SK-N-SH (cell line): ENCODE data around the gene INSYN1.

Source experiments
- RFX5 ChIP-seq: IDR thresholded peaks from 2 replicates; pipeline ENCODE4 v1.6.1; 2012; ENCODE audit warnings: mild to moderate bottlenecking, improper control_type of control experiment, low read length
- TAF1 ChIP-seq: IDR thresholded peaks from 2 replicates; pipeline ENCODE4 v1.6.1; 2012; ENCODE audit warnings: low read depth, mild to moderate bottlenecking, low read length, moderate library complexity, borderline replicate concordance
- TF ChIP-seq, protein P1 (sequence below): fragments of 200-600 bp; sonication (generic); IDR thresholded peaks from 2 replicates; pipeline ENCODE4 v1.6.1; 2017; ENCODE audit warnings: antibody characterized with exemption, mild to moderate bottlenecking, moderate library complexity

DNA sequence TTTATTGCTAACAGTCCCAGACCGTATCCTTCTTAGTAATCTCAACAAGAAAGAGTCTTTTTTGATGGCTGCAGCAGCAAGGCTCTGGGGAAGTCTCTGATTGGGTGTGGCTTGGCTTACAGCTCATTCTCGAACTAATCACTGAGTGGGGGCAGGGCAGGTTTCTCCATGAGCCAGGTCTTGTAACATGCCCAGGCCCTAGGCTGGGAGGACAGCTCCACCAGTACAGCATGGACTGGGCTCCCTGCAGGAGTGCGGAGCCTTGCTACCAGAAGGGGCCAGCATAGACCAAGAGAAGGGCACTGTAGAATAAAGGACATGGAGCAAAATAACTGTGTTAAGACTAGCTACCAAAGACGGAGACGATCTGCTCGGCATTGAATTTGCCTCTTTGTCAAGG lies 61.8 kb downstream of the INSYN1 start:
- no peak for TF ChIP-seq TAF1
- TF ChIP-seq, protein P1, sequence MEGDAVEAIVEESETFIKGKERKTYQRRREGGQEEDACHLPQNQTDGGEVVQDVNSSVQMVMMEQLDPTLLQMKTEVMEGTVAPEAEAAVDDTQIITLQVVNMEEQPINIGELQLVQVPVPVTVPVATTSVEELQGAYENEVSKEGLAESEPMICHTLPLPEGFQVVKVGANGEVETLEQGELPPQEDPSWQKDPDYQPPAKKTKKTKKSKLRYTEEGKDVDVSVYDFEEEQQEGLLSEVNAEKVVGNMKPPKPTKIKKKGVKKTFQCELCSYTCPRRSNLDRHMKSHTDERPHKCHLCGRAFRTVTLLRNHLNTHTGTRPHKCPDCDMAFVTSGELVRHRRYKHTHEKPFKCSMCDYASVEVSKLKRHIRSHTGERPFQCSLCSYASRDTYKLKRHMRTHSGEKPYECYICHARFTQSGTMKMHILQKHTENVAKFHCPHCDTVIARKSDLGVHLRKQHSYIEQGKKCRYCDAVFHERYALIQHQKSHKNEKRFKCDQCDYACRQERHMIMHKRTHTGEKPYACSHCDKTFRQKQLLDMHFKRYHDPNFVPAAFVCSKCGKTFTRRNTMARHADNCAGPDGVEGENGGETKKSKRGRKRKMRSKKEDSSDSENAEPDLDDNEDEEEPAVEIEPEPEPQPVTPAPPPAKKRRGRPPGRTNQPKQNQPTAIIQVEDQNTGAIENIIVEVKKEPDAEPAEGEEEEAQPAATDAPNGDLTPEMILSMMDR: no peak
- TF ChIP-seq RFX5: no peak
